Measurements from ENCODE around the gene IL34.

- TF ChIP-seq CTCF (IDR thresholded peaks at IDR 0.05; ENCODE audit: low read length) (no peak), EZH2 (IDR thresholded peaks at IDR 0.05; ENCODE audit: borderline replicate concordance, low read length) (no peak)
These were observed 18.8 kb downstream of the IL34 start for GRCh38 chr16:70665113-70665694.

Data from OCI-LY1 (cell line).